HG02870 (cell line): ENCODE data around the gene MKI67.
"Not testable (repeated sequence)": the region's sequence is repeated elsewhere in the genome, so short reads cannot be mapped to it uniquely, and the experiment has no call there.

Source experiments
- ATAC-seq: cut with Tn5 transposase; IDR thresholded peaks from one replicate; pipeline ENCODE4 v1.9.1; 2021; ENCODE audit warnings: mild to moderate bottlenecking, moderate library complexity; ENCODE audit not compliant: unreplicated experiment

Gene MKI67, protein sequence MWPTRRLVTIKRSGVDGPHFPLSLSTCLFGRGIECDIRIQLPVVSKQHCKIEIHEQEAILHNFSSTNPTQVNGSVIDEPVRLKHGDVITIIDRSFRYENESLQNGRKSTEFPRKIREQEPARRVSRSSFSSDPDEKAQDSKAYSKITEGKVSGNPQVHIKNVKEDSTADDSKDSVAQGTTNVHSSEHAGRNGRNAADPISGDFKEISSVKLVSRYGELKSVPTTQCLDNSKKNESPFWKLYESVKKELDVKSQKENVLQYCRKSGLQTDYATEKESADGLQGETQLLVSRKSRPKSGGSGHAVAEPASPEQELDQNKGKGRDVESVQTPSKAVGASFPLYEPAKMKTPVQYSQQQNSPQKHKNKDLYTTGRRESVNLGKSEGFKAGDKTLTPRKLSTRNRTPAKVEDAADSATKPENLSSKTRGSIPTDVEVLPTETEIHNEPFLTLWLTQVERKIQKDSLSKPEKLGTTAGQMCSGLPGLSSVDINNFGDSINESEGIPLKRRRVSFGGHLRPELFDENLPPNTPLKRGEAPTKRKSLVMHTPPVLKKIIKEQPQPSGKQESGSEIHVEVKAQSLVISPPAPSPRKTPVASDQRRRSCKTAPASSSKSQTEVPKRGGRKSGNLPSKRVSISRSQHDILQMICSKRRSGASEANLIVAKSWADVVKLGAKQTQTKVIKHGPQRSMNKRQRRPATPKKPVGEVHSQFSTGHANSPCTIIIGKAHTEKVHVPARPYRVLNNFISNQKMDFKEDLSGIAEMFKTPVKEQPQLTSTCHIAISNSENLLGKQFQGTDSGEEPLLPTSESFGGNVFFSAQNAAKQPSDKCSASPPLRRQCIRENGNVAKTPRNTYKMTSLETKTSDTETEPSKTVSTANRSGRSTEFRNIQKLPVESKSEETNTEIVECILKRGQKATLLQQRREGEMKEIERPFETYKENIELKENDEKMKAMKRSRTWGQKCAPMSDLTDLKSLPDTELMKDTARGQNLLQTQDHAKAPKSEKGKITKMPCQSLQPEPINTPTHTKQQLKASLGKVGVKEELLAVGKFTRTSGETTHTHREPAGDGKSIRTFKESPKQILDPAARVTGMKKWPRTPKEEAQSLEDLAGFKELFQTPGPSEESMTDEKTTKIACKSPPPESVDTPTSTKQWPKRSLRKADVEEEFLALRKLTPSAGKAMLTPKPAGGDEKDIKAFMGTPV (N-terminal part only)

DNA sequence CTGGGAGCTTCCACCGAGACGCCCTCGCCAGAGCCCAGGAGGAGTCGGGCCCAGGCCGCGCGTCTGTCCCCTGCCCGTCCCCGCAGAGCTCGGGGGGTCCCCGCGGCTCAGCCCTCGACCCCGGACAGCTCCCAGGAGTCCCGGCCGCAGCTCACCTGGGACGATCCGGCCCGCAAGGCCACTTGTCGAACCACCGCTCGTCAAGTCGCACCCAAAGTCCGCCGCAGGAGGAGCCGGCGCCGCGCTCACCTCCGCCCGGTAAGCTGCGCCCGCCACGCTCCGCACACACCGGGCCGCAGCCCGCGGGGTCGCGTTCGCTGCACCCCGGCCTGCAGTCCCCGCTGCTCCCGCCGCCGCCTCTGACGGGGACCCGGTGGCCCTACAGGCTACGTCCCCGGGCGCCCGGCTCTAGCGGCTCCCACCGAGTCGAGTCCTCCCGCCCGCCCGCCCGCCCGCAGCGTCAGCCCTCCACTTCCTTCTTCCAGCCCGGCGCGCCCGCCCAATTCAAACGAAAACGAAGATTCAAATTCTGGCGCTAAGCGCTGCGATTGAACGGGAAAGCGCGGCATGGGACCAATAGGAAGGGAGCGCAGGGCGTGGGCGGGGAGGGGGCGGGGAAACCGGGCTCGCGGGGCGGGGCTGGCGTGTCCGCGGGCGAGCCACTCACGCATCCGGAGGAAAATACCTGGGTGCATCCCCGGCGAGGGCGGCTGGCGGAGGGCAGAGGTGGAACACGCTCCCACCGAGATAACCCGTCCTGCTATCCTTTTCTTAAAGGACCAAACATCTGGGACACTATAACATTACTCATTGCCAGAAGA is at the start of gene MKI67:
MKI67 (minus strand) TSS at position 480 of the 821 bp plus-strand sequence. CDS start 756 bp downstream, outside the sequence.
- ATAC-seq = peak; percentile 81

DNA sequence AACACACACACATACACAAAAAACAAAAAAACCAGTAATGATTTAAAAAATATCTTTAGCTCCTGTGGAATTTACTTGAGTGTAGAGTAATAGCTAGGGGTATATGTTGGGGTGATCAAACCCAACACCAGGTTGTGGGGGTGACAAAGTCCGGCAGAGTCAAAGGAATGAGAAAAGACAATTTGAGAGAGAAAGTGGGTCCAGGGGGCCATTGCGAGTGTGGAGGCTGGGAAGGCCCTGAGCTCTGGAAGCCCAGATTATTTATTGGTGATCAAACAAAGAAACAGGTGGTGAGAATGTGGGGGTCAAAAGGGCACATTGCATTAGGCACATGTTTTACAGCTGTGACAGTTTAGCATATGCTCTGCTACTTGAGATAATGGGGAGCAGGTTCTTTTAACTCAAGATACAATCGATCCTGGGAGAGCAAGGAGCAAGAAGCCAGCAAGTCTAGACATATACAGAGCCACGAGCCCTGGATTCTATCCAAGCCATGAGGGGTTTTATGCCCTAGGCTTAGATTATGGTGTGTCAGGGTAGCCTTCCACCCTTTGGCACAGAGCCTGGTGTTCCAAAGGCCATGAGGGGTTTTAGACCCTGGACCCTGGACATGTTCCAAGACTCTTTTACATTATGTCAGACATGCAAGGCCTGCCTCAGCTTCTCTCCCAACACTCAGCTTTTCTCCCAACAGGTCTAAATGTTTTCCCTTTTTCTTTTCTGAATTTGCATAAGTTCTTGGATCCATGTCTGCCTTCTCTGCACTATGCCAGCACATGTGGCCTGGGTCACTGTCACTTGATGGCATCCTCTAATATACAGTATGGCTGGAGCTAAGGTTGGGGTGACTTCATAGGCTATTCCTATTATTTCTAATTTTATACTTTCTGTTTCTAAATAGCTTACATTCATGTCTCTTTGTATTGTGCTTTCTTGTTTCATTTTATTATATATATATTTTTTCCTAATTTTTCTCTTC is 48.6 kb upstream of the MKI67 start:
- ATAC-seq = no peak

DNA sequence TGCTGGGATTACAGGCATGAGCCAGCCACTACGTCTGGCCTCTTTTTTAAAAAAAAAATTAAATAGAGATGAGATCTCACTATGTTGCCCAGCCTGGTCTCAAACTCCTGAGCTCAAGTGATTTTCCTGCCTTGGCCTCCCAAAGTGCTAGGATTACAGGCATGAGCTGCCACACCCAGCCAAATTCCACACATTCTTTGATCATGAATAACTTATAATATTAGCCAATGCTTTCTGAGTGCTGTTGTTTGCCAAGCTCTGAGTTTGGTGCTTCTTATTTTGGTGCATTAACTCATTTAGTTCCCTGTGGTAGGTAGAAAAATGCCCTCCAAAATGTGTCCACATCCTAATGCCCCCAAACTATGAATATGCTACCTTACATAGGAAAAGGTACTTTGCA is 47.2 kb upstream of the MKI67 start:
- no peak for ATAC-seq

DNA sequence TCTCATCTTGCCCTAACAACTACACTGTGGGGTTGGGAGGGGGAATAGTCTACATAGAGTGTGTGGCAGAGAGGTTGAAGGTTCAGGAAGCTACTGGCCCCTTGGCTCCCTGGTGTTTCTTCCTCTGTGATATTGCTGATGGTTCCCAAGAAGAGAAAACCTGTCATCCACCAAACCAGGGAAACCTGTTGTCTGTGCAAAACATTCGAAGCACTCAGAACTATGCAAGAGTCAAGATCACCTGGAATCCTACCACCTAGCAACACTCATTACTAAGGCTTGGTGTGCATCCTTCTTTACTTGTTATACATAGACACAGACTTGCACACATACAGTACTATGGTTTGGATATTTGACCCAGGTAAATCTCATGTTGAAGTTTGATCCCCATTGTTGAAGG is 46.5 kb upstream of the MKI67 start:
- no peak for ATAC-seq

DNA sequence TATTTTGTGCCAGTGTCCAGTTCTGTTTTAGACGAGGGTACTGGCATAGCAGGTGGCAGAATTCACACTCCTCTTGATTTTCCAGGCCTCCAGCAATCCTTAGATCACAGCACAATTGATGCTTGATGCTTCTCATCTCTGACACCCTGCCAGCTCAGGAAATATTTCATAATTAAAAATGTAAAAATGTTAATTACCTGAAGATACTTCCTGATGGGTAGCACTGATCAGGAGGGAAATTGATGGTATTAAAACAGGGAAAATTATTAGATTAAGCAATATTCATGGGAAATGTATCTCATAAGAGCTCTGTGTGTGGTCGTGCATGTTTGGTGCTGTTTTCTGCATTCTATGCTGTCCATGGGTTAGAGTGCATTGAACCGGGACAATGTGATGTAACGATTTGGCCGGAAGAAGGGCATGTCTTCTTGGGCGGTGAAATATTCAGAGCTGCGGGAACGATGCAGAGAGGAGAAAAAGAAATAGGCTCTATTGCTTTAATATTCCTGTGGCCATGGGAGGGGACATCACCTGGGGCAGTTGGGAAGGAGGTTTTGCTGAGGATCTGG is 43.7 kb upstream of the MKI67 start:
- ATAC-seq = no peak

DNA sequence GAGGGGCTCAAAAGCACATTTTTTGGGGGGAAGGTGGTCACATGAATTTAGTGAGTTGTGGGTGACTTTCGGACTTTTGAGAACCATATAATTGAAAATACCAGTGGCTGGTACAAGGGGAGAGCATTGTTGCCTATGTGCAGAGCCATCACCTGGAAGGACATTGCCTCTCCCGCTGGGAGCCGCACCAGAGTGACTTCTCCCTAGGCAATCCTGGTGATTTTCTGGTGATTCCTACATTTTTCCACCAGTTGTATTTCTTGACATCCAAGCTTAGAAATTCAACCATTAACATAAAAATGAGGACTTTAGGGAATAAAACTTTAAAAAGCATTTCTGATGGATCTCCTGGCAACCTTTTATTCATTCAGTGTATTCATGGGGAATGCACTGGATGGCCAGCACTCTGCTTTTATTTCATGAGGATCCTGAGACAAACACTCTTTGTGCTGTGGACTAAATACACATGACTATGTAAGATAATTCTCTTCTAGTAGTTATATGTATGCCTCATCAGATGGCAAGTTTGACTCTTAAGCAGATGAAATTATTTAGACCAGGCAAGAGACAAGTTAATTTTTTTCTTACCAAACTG is 41.8 kb upstream of the MKI67 start:
- no peak for ATAC-seq

DNA sequence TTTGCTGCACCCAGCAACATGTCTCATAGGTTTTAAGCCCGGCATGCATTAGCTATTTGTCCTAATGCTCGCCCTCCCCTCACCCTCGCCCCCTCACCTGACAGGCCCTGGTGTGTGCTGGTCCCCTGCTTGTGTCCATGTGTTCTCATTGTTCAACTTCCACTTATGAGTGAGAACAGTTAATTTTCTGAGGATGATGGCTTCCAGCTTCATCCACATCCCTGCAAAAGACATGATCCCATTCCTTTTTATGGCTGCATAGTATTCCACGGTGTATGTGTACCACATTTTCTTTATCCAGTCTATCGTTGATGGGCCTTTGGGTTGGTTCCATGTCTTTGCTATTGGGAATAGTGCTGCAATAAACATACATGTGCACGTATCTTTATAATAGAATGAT is 40.9 kb upstream of the MKI67 start:
- not testable (repeated sequence) for ATAC-seq

DNA sequence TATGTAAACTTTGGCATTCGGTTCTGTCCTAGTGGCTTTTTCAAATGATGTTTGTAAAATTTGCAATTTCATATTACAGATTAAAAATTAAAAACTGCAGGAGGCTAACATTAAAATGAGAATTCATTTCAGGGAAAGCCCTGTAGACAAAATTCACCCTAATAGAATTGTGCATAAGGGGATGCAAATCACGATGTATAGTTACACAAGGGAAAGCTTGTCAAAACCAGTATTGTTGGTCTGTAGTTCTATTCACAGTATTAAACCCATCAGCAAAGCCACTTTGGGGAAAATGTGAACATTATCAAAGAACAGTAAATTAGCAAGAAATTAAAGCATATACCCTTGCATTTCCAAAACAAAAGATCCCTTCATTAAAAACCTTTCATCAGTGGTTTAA is 39.9 kb upstream of the MKI67 start:
- no peak for ATAC-seq

DNA sequence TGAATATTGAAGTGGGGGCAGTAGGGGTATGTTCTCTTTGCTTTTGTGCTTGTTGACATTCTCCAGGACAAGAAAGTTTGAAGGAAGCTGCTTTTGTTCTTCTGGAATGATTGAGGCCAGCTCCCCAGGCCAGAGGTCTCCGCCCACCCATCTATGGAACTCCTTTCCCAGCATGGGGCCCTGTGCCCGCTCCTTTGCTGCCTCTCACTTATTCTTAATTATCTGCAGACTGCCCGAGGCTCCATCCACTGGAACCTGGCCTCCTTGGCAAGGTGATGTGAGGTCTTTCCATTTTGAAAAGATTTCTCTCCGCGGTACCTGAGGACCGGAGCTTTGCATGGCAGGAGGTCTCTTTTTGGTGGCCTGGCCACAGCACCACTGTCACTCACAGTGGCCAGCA is 39.3 kb upstream of the MKI67 start:
- ATAC-seq = no peak

DNA sequence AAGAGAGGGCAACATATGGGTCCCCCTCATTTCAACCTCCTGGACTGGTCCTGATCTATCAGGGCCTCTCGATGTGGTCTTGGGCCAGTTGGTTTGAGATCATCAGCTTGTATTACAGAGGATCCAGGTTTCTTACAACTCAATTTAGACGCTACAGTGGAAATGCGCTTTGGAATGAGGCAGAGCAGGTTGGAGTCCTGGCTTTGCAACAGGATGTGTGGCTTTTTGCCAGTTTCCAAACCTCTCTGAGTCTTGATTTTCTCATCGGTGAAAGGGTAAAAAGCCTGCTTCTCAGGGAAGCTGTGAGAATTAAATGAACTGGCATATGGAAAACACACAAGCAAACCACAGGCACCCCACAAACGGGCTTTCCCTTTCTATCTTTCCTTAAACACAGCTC is 37.5 kb upstream of the MKI67 start:
- no peak for ATAC-seq

DNA sequence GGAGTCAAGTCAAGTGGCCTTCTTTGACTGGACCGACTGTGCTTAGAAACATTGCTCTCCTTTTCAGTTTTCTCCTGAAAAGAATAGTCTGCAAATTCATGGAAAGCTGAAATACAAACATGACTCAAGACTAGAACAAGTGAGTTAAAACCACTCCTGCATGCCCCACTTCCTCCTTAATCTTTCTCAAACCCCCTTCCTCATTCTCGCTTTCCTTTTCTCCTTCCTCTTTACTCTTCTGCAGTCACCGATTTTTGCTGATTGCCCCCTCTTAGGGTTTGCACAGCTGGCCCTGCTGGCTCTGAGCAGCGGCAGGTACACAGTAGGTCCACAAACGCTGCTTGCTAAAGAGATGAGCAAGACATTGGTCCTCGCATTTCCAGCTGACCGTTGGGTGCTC is 34.8 kb upstream of the MKI67 start:
- no peak for ATAC-seq

DNA sequence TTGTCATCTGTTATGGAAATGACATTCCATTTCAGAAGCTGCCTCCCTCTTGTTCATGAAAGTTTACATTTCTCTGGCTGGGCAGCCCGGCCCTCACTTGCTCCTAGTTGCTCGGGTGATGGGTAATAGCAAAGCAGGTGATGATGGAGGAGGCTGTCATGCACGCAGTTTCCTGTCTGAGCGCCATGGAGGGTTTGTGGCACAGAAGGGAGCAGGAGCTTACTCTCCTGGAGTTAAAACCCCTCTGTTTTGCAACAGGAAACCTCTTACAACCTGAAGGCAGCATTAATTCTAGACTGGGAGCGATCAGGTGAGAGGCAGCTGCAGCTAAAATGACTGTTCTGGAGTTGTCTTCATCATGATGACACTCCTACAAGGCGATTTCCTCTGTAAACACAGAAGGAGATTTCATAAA is 34.1 kb upstream of the MKI67 start:
- no peak for ATAC-seq

DNA sequence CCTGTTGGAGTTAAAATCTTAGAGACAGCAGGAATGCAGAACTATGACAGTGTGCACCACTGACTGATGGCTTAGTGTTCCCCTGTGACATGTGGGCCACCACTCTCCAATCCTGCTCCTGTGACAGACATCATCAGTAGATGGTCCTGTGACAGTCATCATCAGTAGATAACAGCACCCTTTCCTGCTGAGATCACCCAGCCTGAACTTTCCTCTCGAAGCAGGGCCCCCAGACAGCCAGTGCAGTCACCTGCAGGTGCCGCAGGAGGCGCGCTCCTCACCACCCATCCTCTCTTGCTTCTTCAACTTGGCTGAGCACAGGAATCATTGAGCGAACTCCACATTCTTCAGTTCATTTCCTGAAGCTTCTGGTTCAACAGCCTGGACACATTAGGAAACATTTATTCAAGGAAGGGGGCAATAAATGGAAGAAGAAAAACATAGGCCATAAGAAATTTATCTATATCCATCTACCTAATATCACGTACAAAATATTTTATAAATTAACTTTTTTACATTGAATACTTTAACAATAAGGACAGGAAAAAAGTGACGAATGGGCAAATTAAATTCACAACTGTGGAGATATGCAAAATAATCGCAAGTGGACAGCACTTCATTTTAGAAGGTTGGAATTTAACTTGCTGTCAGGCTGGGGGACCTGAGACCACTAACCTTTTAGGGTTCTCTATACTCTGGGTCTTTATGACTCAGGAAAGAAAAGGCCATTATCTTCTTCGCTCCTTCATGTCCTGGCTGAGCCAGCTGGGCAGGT is 32.0 kb upstream of the MKI67 start:
- no peak for ATAC-seq

DNA sequence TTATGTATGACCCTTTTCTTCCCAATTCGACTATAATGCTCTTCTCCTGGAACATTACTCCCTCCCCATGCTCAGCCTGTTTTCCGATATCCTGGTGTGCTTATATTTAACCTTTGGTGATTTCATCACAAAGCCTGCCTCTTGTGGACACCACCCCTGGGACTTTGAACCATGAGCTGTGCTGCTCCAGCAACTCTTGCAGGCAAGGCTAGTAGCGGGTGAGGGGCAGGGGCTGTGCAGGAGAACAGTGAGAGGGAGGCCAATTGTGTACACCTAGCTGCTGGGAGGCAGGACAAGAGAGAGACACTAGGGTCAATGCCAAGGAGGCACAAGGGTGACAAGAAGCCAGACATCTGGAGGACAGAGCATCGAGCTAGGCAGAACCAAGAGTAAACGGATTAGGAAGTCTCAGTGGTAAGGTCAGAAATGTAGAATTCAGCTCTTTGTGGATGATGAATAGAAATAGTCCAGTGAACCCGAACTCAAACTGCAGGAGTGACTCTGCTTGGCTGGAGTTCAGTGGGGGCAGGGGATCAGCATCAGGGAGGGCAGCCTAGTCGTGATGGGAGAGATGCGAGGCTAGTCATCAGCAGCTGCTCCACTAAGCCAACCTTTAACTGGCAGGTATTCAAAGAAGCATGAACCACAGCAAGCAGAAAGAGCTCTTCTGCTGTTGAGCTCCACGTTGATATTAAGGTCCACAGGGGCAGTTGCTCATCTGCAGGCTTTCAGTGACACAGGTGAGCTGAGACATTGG is 31.0 kb upstream of the MKI67 start:
- no peak for ATAC-seq

DNA sequence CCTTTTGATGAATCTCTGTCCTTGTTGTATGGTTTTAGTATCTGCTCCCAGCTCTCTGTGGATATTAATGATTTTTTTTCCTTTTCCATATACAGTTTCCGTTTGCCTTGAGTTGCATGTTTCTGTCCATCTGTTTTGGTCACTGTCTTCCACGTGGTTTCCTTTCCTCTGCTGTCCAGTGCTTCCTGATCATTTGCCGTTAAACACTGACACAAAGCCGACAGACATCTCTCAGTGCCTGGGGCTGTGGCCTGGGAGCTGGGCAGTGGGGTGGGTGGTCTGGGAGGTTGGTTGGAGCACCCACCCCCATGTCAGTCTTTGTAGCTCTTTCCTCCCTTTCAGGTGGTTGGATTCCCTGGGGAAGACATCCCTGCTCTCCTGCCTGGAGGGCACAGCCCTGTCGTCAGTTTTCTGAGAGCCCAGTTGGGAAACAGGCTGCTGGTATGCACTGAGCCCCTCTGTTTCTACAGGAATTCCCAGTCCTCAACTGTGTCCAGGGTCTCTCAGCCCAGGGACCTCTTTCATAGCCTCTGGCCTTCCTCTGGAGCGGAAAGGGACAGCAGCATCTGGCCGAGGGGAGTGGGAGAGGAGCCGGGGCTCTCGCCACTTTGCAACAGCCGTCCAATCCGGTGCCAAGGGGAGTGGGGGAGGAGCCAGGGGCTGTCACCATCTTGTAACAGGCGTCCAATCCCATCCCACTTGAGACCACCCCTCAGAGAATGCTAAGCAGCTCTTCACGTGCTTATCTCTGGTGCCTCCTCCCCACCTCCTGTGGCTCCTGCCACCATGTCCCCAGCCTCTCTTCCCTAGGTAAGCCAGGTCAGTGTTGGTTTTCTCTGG is 26.7 kb upstream of the MKI67 start:
- ATAC-seq = no peak

DNA sequence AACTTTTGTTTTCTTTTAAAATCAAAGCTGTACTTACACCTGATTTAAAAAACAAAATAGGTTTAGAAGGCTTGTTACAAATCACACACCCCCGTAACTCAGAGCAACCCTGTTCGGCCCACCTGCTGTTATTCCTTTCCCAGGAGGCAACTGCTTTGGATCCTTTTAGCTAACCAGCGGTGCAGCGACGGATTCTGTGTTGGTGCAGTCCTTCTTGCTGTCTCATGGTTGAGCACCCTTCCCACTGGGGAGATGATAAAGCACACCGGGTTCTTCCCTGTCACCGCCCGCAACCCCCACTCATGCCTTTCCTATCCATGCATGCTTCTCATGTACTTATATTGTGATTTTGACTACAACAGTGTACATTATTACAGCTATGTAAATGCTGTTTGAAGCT is 24.8 kb upstream of the MKI67 start:
- ATAC-seq = no peak
